Urinary bladder (tissue), 4 donors: Measurements from ENCODE around the gene ZNF654. TPM values are rescaled to one million over a fixed set of nuclear protein-coding genes. Genes with fewer than 3 reads are reported as not detected.
"Not testable (repeated sequence)": the region's sequence is repeated elsewhere in the genome, so short reads cannot be mapped to it uniquely, and the experiment has no call there.

Experiments used
- DNase-seq: peaks from one replicate; pipeline ENCODE4 v3.0.0-alpha.2; 2015; ENCODE audit errors: extremely low spot score
- H3K27ac ChIP-seq: one replicate; pipeline ENCODE4 v1.5.1; 2013; ENCODE audit warnings: low read depth, mild to moderate bottlenecking, moderate library complexity
- H3K36me3 ChIP-seq: one replicate; pipeline ENCODE4 v1.6.1; 2013; ENCODE audit warnings: mild to moderate bottlenecking, moderate library complexity; ENCODE audit not compliant: insufficient read depth
- H3K4me1 ChIP-seq: one replicate; pipeline ENCODE4 v1.6.1; 2013; ENCODE audit warnings: mild to moderate bottlenecking, moderate library complexity; ENCODE audit not compliant: insufficient read depth
- H3K4me3 ChIP-seq: one replicate; pipeline ENCODE4 v1.5.1; 2013; ENCODE audit warnings: low read depth, low read length
- WGBS: extraction: QIAGEN DNeasy Blood & Tissue Kit; methylation state at CpG from one replicate; pipeline ENCODE4 v1.1.7; 2013; 5-methylcytosine and 5-hydroxymethylcytosine counted together
- polyA plus RNA-seq: library from polyadenylated mRNA; stranded (reverse); fragments of 200-250 nt; gene quantifications from one replicate; pipeline ENCODE4 v1.2.3, GENCODE V29; 2013
- total RNA-seq: library from RNA; depleted of rRNA; stranded (reverse); fragments of >200 nt; gene quantifications from one replicate; pipeline ENCODE4 v1.2.3, GENCODE V29; 2014
- donor health status: healthy with polysubstance abuse.
- donor health status: healthy.

Gene ZNF654
- total and polyA plus RNA-seq, 2 donors, result 6.2 to 54.7 TPM

- no peak overlapping the region for H3K27ac ChIP-seq
- H3K36me3 ChIP-seq, result no peaks in the 10 kb centered on the region
- DNase-seq, result no peak
- 82% methylated on average over 2 of the region's 2 CpGs for WGBS
- no peaks in the 10 kb centered on the region for H3K4me1 ChIP-seq
- H3K4me3 ChIP-seq, result no peak overlapping the region
Measured at GRCh38 chr3:88082854-88083253, 23.8 kb downstream of the ZNF654 start.

DNA sequence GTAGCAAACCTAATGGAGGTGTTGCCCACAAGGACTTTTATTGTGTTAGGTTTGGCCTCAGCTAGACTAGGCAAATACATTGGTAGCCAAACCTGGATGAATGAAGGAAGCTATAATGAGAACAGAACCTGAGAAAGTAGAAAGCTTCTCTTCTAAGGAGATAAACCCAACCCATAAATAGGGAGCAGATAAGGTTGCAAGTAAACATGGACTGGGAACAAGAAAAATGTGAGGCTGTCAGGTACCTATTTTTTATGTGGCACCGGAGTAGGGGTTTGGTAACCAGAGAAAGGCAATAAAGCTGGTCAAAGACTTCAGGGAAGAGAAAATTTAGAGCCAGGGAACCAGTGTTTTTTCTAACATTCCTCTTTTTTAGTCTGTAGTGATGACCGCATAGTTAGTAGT lies 25.0 kb downstream of the ZNF654 start:
- DNase-seq, result no peak
- WGBS, result 58% methylated on average over 2 of the region's 2 CpGs
- no peaks in the 10 kb centered on the region for H3K36me3 ChIP-seq
- no peak overlapping the region for H3K27ac ChIP-seq
- no peak overlapping the region for H3K4me3 ChIP-seq
- H3K4me1 ChIP-seq, result no peaks in the 10 kb centered on the region

DNA sequence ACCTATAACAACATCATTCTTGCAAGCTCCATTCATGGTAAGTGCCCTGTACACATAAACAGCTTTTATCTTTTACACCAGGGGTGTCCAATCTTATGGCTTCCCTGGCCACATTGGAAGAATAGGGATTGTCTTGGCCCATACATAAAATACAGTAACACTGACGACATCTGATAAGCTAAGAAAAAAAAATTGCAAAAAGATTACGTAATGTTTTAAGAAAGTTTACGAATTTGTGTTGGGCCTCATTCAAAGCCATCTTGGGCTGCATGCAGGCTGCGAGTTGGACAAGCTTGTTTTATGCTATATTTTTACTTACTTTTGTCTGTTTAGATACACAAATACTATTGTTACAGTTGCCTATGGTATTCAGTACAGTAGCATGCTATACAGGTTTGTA lies 31.6 kb downstream of the ZNF654 start:
- no peak for DNase-seq
- H3K4me3 ChIP-seq, result no peak overlapping the region
- no peaks in the 10 kb centered on the region for H3K4me1 ChIP-seq
- H3K36me3 ChIP-seq, result no peaks in the 10 kb centered on the region
- H3K27ac ChIP-seq, result no peak overlapping the region
- WGBS, result 83% methylated on average over 4 of the region's 4 CpGs

GRCh38 chr3:88092270-88092669 lies 33.2 kb downstream of the ZNF654 start:
- DNase-seq, result no peak

DNA sequence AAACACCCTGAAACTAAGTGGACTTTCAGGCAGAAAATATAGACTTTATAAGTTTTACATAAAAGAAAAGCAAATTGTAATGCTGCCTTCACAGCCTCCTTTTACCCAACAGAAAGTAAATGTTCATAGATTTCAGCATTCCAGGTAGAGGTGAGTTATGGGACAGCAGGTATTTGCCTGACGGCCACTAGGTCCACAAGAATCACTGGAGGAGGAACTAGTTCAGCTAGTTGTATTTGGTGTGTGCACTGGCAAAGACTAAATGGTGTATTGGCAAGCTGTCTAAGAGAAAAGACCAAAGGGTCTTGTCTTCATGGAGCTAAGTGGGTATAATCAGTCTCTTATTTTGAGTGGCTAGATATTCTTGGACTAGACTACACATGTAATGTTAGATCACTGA lies 34.2 kb downstream of the ZNF654 start:
- Histone ChIP-seq H3K27ac (no peak overlapping the region), H3K4me3 (no peak overlapping the region), H3K36me3 (no peaks in the 10 kb centered on the region), H3K4me1 (no peaks in the 10 kb centered on the region)
- no peak for DNase-seq
- 89% methylated on average over 1 of the region's 1 CpG for WGBS

More at GRCh38 chr3:88092270-88092669, 33.2 kb downstream of the ZNF654 start:
- Histone ChIP-seq H3K4me3 (no peak overlapping the region), H3K27ac (no peak overlapping the region), H3K36me3 (no peaks in the 10 kb centered on the region), H3K4me1 (no peaks in the 10 kb centered on the region)

DNA sequence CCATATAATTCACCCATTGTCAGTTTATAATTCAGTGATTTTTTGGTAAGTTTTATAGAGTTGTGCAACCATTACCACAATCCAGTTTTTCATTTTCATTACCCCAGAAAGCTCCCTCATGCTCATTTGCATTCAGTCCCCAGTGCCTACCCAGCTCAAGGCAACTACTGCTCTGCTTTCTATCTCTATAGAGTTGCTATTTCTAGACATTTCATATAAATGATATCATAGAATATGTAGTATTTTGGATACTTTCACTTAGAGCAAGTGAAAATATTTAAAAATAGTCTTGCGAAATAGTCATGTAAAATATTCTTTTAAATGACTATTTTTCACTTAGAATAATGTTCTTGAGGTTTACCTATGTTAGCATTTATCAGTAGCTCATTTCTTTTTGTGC lies 42.1 kb downstream of the ZNF654 start:
- DNase-seq, result no peak
- Histone ChIP-seq H3K36me3 (no peaks in the 10 kb centered on the region), H3K4me3 (no peak overlapping the region), H3K27ac (no peak overlapping the region), H3K4me1 (no peaks in the 10 kb centered on the region)
- WGBS, result 99% methylated on average over 1 of the region's 1 CpG

GRCh38 chr3:88105325-88105724 lies 46.3 kb downstream of the ZNF654 start:
- Histone ChIP-seq H3K4me1 (no peaks in the 10 kb centered on the region), H3K4me3 (no peak overlapping the region), H3K36me3 (no peaks in the 10 kb centered on the region), H3K27ac (no peak overlapping the region)
- no peak for DNase-seq

- 90% methylated on average over 1 of the region's 1 CpG for WGBS
Measured at GRCh38 chr3:88112289-88112688, 53.2 kb downstream of the ZNF654 start.

GRCh38 chr3:88113311-88114162 lies 54.5 kb downstream of the ZNF654 start:
- no peaks in the 10 kb centered on the region for H3K4me1 ChIP-seq
- DNase-seq, result no peak
- H3K27ac ChIP-seq, result no peak overlapping the region
- no peak overlapping the region for H3K4me3 ChIP-seq
- no peaks in the 10 kb centered on the region for H3K36me3 ChIP-seq
- WGBS, result 43% methylated on average over 5 of the region's 5 CpGs

More at GRCh38 chr3:88112289-88112688, 53.2 kb downstream of the ZNF654 start:
- DNase-seq, result no peak
- Histone ChIP-seq H3K4me1 (no peaks in the 10 kb centered on the region), H3K27ac (no peak overlapping the region), H3K4me3 (no peak overlapping the region), H3K36me3 (no peaks in the 10 kb centered on the region)

DNA sequence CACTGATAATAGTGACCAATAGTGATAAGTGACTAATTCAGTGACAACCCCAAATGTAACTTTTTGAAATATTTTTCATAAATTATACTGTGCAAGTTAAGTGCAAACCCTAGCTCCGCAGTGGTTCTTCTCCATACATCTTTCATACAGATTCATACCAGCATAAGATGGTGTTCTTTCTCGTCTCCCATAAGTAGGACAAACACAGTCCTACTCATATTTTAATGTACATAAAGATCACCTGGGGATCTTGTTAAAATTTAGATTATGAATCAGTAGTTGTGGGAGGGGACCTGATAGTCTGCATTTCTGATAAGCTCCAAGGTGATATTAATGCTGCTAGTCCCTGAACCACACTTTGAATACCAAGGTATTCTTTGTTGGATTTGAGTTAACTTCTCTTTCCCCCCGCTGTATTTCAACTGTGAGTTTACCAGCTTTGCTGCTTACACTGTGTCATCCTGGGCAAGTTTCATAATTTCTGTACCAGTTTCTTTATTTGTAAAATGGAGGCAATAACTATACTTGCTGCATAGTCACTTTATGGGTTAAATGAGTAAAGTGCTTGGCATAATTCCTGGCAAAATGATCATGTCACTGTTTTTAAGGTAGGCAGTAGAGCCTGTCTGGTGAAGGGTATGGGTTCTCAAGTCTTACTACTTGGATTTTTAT lies 56.0 kb downstream of the ZNF654 start:
- no peak overlapping the region for H3K4me3 ChIP-seq
- DNase-seq, result no peak
- WGBS, result 87% methylated on average over 3 of the region's 3 CpGs
- H3K36me3 ChIP-seq, result no peaks in the 10 kb centered on the region
- H3K4me1 ChIP-seq, result no peaks in the 10 kb centered on the region
- no peak overlapping the region for H3K27ac ChIP-seq

- Histone ChIP-seq H3K4me1 (no peaks in the 10 kb centered on the region), H3K36me3 (no peaks in the 10 kb centered on the region), H3K27ac (no peak overlapping the region), H3K4me3 (no peak overlapping the region)
- WGBS, result 45% methylated on average over 1 of the region's 1 CpG
- no peak for DNase-seq
Measured at GRCh38 chr3:88117683-88118082, 58.6 kb downstream of the ZNF654 start.

DNA sequence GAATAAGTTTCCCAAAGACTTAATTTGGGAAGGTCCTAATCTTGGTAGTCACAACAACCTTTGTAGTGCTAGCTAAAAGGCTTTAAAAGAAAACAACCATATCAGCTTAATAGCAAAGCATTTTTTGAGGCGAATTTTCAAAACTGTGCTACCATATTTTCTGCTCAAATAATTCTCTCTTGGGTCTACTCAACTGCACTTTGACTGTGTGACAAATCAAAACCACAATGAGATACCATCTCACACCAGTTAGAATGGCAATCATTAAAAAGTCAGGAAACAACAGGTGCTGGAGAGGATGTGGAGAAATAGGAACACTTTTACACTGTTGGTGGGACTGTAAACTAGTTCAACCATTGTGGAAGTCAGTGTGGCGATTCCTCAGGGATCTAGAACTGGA lies 59.5 kb downstream of the ZNF654 start:
- not testable (repeated sequence) for DNase-seq
- 99% methylated on average over 1 of the region's 2 CpGs for WGBS

GRCh38 chr3:88123526-88123925 lies 64.5 kb downstream of the ZNF654 start:
- no peaks in the 10 kb centered on the region for H3K36me3 ChIP-seq
- DNase-seq, result no peak
- 98% methylated on average over 1 of the region's 1 CpG for WGBS
- no peak overlapping the region for H3K4me3 ChIP-seq
- no peak overlapping the region for H3K27ac ChIP-seq
- no peaks in the 10 kb centered on the region for H3K4me1 ChIP-seq

More for the DNA sequence above, 59.5 kb downstream of the ZNF654 start:
- H3K4me3 ChIP-seq, H3K27ac ChIP-seq, H3K36me3 ChIP-seq, H3K4me1 ChIP-seq: not testable (repeated sequence)

DNA sequence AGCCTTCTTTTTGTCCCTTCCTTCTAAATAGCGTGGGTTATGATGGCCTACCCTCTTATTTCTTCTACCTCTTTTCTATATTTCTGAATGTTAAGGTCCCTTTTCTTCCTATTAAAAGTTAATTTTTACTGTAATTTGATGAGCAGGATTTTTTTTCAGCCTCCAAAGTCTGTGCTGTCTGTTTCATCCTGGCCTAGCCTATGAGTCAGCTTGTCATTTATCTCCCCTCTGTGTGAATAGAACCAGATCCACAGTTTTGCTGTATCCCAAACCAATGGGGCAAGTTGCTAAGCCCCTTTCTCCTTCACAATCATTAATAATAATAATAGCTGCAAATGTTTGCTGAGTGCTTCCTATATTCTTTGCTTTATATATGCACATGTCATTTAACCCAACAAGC lies 72.6 kb downstream of the ZNF654 start:
- DNase-seq, result no peak
- H3K4me1 ChIP-seq, result no peaks in the 10 kb centered on the region
- no peaks in the 10 kb centered on the region for H3K36me3 ChIP-seq
- no peak overlapping the region for H3K4me3 ChIP-seq
- WGBS, result 90% methylated on average over 1 of the region's 1 CpG
- H3K27ac ChIP-seq, result no peak overlapping the region
